ENCODE measurements around the gene ST7.
A peak's percentile ranks its signal among the peaks of the same experiment; 100 is the strongest.

DNA sequence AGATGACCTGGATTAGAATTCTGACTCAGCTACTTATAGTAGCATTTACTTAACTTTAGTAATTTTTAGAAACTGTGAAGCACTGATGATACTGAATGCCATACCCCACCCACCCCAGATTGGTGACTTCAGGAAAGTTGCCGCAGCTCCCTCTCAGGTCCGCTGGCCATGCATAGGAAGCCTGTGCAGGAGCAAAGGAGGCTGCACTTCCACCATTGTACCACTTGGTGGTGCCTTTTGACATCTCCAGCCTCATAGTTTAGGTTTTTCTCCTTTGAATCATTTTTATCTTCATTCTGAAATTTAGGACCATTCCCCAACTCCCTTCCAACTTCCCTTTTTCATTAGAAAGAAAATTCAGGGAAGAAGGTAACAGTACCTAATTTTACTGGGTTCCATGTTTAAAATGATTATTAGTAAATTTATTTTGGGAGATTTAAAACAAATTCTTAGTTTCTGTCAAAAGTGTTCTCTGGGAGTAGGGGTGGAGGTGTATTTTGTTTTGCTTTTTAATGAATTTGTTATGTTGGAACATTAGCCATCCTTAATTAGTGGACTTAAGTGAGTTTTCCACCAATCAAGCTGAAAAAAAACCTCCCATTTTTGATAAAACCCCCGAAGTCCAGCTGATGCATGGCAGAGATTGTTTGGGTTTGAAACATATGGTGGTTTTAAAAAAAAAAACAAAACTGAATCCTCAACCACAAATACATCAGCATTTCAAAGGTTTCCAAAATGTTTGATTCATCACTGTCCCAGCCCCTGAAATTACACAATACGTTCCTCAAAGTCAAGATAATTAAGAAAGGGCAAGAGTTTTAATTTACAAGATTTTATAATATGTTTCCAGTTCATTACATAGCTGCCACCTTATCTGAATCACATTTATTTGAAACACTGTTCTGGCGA, 259.9 kb downstream of the ST7 start:
- peak; percentile 84 to 85 for TF ChIP-seq CTCF (IDR thresholded peaks at IDR 0.05; ENCODE audit: extremely low read depth in 1 of 2, insufficient read depth in 1 of 2, low read depth in 1 of 2, low read length in 2 of 2)
- no peak for TF ChIP-seq MYC (IDR thresholded peaks at IDR 0.05; ENCODE audit: low read depth, low read length)
- no peak for TF ChIP-seq EZH2 (IDR thresholded peaks at IDR 0.05; ENCODE audit: borderline replicate concordance, low read depth, low read length, severe bottlenecking)
- TF ChIP-seq POLR2A (IDR thresholded peaks at IDR 0.05; ENCODE audit: low read depth, low read length): no peak
- no peak for TF ChIP-seq MAX (IDR thresholded peaks at IDR 0.05; ENCODE audit: insufficient read depth, insufficient read length)
- no peak for TF ChIP-seq POLR2AphosphoS5 (IDR thresholded peaks at IDR 0.05; ENCODE audit: insufficient read depth, low read depth, low read length)
- TF ChIP-seq JUN (IDR thresholded peaks at IDR 0.05; ENCODE audit: borderline replicate concordance, insufficient read depth, insufficient read length, low read depth): no peak
- no peak for TF ChIP-seq GATA2 (IDR thresholded peaks at IDR 0.05; ENCODE audit: insufficient read depth, insufficient read length, low read depth, low read length)
- TF ChIP-seq FOS (IDR thresholded peaks at IDR 0.05; ENCODE audit: borderline replicate concordance, insufficient read depth, low read length): no peak

Data from endothelial cell of umbilical vein (primary cell).